Measurements from ENCODE around the gene ZCCHC8.
"Not testable (repeated sequence)": the region's sequence is repeated elsewhere in the genome, so short reads cannot be mapped to it uniquely, and the experiment has no call there.

DNA sequence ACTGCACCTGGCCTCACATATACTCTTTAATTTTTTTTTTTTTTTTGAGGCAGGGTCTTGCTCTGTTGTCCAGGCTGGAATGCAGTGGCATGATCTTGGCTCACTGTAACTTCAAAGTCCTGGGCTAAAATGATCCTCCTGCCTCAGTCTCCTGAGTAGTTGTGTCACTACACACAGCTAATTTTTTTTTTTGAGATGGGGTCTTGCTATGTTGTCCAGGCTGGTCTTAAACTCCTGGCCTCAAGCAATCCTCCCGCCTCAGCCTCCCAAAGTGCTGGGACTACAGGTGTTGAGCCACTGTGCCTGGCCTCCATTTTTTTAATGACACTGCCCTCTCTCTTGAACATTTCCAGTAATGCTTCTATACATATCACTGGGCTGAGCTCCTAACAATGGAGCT, 16.3 kb downstream of the ZCCHC8 start:
- TF ChIP-seq, protein P1, sequence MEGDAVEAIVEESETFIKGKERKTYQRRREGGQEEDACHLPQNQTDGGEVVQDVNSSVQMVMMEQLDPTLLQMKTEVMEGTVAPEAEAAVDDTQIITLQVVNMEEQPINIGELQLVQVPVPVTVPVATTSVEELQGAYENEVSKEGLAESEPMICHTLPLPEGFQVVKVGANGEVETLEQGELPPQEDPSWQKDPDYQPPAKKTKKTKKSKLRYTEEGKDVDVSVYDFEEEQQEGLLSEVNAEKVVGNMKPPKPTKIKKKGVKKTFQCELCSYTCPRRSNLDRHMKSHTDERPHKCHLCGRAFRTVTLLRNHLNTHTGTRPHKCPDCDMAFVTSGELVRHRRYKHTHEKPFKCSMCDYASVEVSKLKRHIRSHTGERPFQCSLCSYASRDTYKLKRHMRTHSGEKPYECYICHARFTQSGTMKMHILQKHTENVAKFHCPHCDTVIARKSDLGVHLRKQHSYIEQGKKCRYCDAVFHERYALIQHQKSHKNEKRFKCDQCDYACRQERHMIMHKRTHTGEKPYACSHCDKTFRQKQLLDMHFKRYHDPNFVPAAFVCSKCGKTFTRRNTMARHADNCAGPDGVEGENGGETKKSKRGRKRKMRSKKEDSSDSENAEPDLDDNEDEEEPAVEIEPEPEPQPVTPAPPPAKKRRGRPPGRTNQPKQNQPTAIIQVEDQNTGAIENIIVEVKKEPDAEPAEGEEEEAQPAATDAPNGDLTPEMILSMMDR (IDR thresholded peaks at IDR 0.05; ENCODE audit: poor library complexity, severe bottlenecking), result not testable (repeated sequence)
- TF ChIP-seq TAF1 (IDR thresholded peaks at IDR 0.05; ENCODE audit: low read depth); EP300 (conservative IDR thresholded peaks at IDR 0.05; ENCODE audit: poor library complexity, severe bottlenecking); RAD21 (conservative IDR thresholded peaks at IDR 0.05); POLR2AphosphoS5 (IDR thresholded peaks at IDR 0.05); SMC3 (conservative IDR thresholded peaks at IDR 0.05; ENCODE audit: poor library complexity); EZH2 (IDR thresholded peaks at IDR 0.05; ENCODE audit: borderline replicate concordance, insufficient read depth, low read length, poor library complexity, severe bottlenecking); MXI1 (conservative IDR thresholded peaks at IDR 0.05; ENCODE audit: poor library complexity, severe bottlenecking): not testable (repeated sequence)
